AG04450 (cell line): Measurements from ENCODE around the gene WDR70. TPM values are rescaled to one million over a fixed set of nuclear protein-coding genes. Genes with fewer than 3 reads are reported as not detected.
"Not testable (repeated sequence)": the region's sequence is repeated elsewhere in the genome, so short reads cannot be mapped to it uniquely, and the experiment has no call there.

Experiments
- CTCF ChIA-PET: fragments of 300-600, 350-600 bp; formaldehyde crosslinking; extraction: SDS; loops from one replicate; lab custom pipeline; 2022; ENCODE audit warnings: antibody characterized with exemption, inconsistent platforms; lab: Charles Lee
- POLR2A ChIA-PET: fragments of 350-600 bp; formaldehyde crosslinking; extraction: SDS; loops from one replicate; lab custom pipeline; 2021; ENCODE audit warnings: antibody characterized with exemption, inconsistent platforms; lab: Yijun Ruan, JAX
- DNase-seq: peaks from one replicate; pipeline ENCODE4 v3.0.0-alpha.2; 2011; ENCODE audit warnings: low read depth, low spot score
- H3K27ac ChIP-seq: one replicate; pipeline ENCODE4 v1.5.1; 2012; ENCODE audit warnings: low read depth, low read length, control low read depth
- H3K27me3 ChIP-seq: one replicate; pipeline ENCODE4 v1.6.0; 2012; ENCODE audit warnings: low read length; ENCODE audit not compliant: control insufficient read depth, insufficient read depth
- H3K4me3 ChIP-seq: 2 replicates; pipeline ENCODE4 v1.5.1; 2011; ENCODE audit warnings: mild to moderate bottlenecking, low read depth, low read length, control low read depth
- H3K9me3 ChIP-seq: 2 replicates; pipeline ENCODE4 v1.5.1; 2012; ENCODE audit warnings: low read length; ENCODE audit not compliant: control insufficient read depth, insufficient read depth
- polyA plus RNA-seq: library from polyadenylated mRNA; depleted of rRNA; stranded (reverse); fragments of >200 nt; gene quantifications from 2 replicates; pipeline ENCODE4 v1.2.3, GENCODE V29; 2011
- TF ChIP-seq, protein P1 (sequence below): IDR thresholded peaks from 2 replicates; pipeline ENCODE4 v1.5.1; 2011; ENCODE audit warnings: low read depth, low read length, control low read depth, inconsistent platforms

Gene WDR70
- polyA plus RNA-seq, 1 experiment: 38.5 TPM

DNA sequence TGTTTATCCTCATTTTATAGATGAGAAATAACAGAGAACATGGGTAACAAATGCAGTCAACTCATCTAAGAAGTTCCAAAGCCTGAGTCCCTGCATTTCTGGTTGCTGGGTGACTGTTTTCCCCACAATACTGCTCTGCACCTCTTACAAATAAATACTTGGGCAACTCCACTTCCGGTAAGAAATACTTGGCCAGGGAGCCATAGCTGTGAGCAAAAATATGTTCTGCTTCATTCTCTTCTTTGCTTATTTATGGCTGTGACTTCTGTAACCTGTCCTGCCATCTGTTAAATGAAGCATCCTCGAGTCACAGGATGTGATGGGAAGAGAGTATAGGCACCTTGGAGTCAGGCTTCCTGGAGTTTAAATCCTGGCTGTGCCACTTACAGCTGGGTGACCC, 410.9 kb downstream of the WDR70 start:
- no peak for DNase-seq
- Histone ChIP-seq H3K27ac (no peak overlapping the region), H3K27me3 (no peaks in the 10 kb centered on the region), H3K9me3 (peaks cover 4% of the 10 kb centered on the region; the same call in 1 of the 2 replicates), H3K4me3 (no peak overlapping the region)
- TF ChIP-seq, protein P1, sequence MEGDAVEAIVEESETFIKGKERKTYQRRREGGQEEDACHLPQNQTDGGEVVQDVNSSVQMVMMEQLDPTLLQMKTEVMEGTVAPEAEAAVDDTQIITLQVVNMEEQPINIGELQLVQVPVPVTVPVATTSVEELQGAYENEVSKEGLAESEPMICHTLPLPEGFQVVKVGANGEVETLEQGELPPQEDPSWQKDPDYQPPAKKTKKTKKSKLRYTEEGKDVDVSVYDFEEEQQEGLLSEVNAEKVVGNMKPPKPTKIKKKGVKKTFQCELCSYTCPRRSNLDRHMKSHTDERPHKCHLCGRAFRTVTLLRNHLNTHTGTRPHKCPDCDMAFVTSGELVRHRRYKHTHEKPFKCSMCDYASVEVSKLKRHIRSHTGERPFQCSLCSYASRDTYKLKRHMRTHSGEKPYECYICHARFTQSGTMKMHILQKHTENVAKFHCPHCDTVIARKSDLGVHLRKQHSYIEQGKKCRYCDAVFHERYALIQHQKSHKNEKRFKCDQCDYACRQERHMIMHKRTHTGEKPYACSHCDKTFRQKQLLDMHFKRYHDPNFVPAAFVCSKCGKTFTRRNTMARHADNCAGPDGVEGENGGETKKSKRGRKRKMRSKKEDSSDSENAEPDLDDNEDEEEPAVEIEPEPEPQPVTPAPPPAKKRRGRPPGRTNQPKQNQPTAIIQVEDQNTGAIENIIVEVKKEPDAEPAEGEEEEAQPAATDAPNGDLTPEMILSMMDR: no peak
- POLR2A ChIA-PET: interaction anchor here (0.6 kb wide), 1 partner anchor 21 kb away, joined by 3 read pairs; no protein-coding TSS in a partner anchor
- CTCF ChIA-PET: interaction anchor here (0.6 to 1.2 kb wide), 2 partner anchors 377 to 385 kb away, joined by 3 to 4 read pairs; no protein-coding TSS in a partner anchor

DNA sequence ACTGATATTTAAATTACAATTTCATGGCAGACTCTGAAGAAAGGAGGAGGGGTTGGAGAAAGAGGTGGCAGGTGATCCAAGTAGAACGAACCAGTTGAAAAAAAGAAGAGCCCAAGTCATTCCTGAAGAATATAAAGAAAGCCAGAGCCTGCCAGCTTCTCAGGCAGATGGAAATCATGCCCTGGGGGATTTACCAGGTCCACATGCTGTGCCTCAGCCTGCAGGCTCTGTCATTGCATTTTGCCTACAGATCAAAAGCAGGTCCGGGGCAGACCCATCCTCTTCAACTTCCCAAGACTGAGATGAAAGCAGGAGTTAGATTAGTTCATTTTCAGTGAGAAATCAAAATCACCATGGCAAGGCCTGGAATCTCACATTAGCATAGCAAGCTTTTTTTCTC, 412.2 kb downstream of the WDR70 start:
- H3K4me3 ChIP-seq: no peak overlapping the region
- ChIA-PET POLR2A (no interaction called here), CTCF (interaction anchor here (1.3 kb wide), 1 partner anchor 17 kb away, joined by 4 read pairs; no protein-coding TSS in a partner anchor)
- no peak for DNase-seq
- peaks cover 8% of the 10 kb centered on the region; the same call in 1 of the 2 replicates for H3K9me3 ChIP-seq
- H3K27me3 ChIP-seq: no peaks in the 10 kb centered on the region
- no peak overlapping the region for H3K27ac ChIP-seq
- TF ChIP-seq, protein P1: no peak

DNA sequence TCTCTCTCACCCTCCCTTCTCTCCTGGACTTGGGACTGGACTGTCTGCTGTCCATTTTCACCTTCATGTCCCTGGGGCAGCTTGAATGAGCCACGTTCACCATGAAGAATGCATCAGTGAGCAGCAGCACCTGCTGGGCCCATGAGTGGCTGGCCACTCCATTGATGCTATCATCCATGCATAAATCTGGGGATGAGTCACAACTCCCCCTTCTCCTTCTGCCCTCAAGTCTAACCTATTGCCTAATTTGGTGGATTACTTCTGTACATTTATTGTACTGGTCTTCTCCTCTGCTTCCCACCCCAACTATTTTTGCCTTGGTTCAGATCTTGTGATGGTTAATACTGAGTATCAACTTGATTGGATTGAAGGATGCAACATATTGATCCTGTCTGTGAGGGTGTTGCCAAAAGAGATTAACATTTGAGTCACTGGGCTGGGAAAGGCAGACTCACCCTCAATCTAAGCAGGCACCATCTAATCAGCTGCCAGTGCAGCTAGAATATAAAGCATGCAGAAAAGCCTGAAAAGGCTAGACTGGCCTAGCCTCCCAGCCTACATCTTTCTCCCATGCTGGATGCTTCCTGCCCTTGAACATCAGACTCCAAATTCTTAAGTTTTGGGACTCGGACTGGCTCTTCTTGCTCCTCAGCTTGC, 414.0 kb downstream of the WDR70 start:
- peak; percentile 53 for DNase-seq
- no peak overlapping the region for H3K27ac ChIP-seq
- POLR2A ChIA-PET: no interaction called here
- CTCF ChIA-PET: no interaction called here
- no peaks in the 10 kb centered on the region for H3K27me3 ChIP-seq
- peaks cover 8% of the 10 kb centered on the region; the same call in 1 of the 2 replicates for H3K9me3 ChIP-seq
- H3K4me3 ChIP-seq: no peak overlapping the region
- TF ChIP-seq, protein P1: no peak

DNA sequence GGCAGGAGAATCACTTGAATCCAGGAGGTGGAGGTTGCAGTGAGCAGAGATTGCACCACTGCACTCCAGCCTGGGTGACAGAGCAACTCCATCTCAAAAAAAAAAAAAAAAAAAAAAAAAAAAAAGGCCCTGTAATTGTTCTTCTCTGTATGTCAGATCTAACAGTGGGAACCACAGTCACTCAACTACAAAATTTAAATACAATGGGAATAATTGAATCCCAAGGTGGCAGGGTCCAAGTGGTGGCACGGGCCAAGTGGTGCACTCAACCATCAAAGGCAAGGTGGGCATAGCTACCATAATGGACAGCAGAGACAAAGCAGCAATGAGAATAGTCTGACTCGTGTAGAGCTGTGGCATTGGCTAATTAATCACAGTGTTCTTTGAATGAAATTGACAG, 416.2 kb downstream of the WDR70 start:
- H3K27ac ChIP-seq, H3K27me3 ChIP-seq, POLR2A ChIA-PET, DNase-seq, H3K4me3 ChIP-seq, H3K9me3 ChIP-seq: not testable (repeated sequence)
- CTCF ChIA-PET: interaction anchor here (0.6 kb wide), 1 partner anchor 1817 kb away, joined by 6 read pairs; no protein-coding TSS in a partner anchor

DNA sequence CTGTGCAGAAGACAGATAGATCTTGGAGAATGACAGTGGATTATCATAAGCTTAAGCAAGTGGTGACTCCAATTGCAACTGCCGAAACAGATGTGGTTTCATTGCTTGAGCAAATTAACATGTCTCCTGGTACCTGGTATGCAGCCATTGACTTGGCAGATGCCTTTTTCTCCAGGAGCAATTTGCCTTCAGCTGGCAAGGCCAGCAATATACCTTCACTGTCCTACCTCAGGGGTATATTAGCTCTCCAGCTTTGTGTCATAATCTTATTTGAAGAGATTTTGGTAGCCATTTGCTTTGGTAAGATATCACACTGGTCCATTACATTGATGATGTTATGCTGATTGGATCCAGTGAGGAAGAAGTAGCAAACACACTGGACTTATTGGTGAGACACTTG, 417.3 kb downstream of the WDR70 start:
- H3K27ac ChIP-seq, H3K9me3 ChIP-seq, DNase-seq, POLR2A ChIA-PET, H3K27me3 ChIP-seq, H3K4me3 ChIP-seq, CTCF ChIA-PET: not testable (repeated sequence)

DNA sequence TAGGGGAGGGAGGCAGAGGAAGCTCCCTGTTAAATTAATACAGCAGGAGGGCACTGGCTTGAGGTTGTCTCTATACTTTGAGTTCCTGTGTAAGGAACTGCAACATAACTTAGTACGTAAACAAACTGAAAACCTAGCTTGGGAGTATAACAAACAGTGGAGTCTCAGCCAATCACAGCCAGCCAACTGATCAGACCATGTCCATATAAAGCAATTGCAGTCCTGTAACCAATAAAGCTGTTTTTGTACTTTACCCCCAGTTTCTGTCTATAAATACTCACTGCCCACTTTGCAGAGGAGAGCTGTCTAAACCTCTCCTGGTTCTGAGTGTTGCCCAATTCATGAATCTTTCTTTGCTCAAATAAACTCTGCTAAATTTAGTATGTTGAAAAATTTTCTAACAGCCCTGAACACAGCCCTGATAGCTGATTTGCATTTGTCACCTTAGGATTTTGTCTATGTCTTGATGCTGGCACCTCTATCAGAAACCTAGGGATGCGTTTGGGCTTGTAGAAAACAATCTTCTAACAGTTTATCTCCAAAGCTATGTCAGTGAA, 420.8 kb downstream of the WDR70 start:
- Histone ChIP-seq H3K27me3 (no peaks in the 10 kb centered on the region), H3K9me3 (peaks cover 5% of the 10 kb centered on the region; the same call in 1 of the 2 replicates), H3K27ac (no peak overlapping the region), H3K4me3 (no peak overlapping the region)
- CTCF ChIA-PET: no interaction called here
- no peak for DNase-seq
- POLR2A ChIA-PET: no interaction called here
- TF ChIP-seq, protein P1: no peak
